NCI-H510A (cell line): Measurements from ENCODE around the gene ZNF133.
"Not testable (repeated sequence)": the region's sequence is repeated elsewhere in the genome, so short reads cannot be mapped to it uniquely, and the experiment has no call there.

ENCODE experiments used
- DNase-seq: peaks from one replicate; lab custom pipeline; 2025; lab: John Stamatoyannopoulos, UW

Gene ZNF133

DNA sequence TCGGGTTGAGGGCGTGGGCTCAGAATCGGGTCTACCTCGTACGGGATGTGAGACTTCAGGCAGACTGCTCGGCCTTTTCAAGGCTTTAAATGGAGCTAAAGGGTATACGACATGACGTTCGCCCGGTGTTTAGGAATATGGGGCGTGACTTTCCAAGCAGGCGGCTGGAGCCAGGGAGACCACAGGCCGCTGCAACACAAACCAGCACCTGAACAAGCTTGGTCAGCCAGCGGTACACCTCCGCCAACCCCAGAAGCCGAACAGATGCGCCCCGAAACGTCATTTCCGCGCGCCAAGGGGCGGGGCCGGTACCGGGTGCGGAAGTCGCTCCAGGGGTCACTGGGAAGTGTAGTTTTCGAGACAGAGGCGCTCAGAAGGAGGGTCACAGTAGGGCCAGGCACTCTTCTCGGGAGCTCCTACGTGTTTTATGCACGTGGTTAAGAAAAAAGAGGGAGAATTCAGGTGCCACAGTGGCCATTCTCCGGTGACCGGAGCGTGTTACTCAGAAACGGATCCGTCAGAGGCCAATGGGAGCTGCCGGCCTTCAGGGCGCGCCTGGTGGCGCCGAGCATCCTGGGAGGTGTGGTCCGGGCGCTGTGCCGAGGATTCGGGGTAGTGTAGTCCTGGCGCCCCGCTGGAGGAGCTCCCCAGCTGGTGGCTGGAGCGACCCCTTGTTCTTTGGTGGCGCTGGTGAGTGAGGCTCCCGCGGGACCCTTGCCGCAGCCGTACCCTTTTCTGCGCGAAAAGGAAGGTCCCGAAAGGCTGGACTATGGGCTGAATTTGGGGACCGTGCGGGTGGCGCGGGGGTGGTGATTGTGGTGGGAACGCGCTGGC is at the start of gene ZNF133:
ZNF133 (plus strand) TSS at position 613 of the 834 bp plus-strand sequence. CDS start 17,160 bp downstream, outside the sequence.
- DNase-seq = peak; percentile 94

DNA sequence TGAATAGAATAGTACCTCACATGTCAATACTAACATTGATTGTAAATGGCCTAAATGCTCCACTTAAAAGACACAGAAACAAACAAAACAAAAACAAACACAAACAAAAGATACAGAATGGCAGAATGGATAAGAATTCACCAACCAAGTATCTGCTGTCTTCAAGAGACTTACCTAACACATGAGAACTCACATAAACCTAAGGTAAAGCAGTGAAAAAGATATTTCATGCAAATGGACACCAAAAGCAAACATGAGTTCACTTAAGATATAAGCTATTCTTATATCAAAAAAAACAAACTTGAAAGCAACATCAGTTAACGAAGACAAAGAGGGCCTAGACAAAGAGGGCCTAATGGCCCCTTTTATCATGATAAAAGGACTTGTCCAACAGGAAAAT is 47.3 kb upstream of the ZNF133 start:
- DNase-seq = no peak

DNA sequence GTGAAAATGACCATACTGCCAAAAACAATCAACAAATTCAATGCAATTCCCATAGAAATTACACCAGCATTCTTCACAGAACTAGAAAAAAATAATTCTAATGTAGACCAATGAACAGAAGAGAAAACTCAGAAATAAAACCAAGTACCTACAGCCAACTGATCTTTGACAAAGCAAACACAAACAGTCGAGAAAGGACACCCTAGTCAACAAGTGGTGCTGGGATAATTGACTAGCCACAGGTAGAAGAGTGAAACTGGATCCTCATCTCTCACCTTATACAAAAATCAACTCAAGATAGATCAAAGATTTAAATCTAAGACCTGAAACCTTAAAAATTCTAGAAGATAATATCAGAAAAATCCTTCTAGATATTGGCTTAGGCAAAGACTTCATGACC is 44.5 kb upstream of the ZNF133 start:
- DNase-seq = no peak

DNA sequence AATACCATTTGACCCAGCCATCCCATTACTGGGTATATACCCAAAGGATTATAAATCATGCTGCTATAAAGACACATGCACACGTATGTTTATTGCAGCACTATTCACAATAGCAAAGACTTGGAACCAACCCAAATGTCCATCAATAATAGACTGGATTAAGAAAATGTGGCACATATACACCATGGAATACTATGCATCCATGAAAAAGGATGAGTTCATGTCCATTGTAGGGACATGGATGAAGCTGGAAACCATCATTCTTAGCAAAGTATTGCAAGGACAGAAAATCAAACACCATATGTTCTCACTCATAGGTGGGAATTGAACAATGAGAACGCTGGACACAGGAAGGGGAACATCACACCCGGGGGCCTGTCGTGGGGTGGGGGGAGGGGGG is 39.8 kb upstream of the ZNF133 start:
- DNase-seq = not testable (repeated sequence)

DNA sequence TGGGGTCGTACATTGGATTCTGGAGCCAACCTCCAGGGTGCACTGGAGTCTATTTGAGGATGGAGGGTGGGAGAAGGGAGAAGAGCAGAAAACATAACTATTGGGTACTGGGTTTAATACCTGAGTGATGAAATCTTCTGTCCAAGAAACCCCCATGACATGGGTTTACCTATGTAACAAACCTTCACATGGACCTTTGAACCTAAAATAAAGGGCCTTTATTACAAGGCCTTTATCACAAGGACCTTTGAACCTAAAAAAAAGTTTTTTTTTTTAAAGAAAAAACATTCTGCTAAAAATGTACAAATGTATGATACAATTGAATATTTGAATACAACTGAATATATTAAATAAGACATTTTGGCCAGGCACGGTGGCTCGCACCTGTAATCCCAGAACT is 38.1 kb upstream of the ZNF133 start:
- DNase-seq = no peak

DNA sequence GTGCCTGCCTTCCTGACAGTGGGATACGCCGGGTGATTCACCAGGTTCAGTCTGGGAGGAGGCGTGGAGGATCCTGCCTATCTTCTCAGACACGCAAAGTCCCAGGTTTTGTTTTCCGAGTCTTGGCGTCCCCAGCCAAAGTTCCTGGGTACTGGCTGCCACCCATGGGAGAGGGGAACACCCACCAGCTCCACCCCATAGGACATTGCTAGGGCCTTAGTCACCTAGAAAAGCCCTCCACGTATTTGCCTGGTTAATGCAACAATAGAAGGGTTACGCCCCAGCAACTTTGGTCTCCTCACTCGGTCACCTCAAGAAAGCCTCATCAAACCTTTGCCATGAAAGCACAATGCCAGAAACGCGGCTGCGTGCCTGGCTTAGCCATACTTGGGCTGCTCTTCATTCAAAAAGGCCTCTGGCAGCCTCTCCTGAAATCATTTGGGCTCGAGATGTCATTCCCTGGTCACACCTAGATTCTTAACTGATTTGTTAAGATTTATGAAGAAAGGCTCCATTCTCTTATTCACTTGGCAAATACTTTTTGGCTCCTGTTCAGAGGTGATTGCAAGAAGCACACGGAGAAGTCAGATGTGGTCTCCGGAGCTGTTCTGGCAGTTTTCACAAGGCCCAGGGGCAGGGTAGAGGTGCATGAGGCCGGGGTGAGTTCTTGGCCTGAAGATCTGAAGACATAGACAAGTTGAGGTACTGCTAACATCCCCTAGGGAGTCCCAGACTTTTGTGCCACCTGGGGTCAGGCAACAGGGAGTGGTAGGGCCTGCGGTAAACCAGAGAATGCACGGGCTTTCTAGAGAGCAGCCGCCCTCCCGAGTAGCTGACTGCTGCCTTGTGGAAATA is 35.5 kb upstream of the ZNF133 start:
- no peak for DNase-seq

DNA sequence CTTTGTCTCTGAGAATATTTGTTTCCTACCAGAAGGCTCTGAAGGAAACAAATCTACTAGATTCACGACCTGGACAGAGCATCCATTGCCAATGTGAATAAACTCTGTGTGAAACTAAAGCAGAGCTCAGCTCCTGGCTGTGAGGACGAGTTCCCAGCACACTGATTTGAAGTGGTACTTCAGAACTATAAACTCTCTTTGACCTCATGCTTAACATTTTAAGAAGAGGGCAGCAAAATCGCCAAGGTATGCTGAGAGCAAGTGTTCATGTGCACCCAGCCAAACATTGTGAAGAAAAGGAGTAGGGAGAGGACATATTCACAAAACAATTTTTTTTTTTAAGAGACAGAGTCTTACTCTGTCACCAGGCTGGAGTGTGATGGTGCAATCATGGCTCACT is 33.7 kb upstream of the ZNF133 start:
- DNase-seq = no peak

DNA sequence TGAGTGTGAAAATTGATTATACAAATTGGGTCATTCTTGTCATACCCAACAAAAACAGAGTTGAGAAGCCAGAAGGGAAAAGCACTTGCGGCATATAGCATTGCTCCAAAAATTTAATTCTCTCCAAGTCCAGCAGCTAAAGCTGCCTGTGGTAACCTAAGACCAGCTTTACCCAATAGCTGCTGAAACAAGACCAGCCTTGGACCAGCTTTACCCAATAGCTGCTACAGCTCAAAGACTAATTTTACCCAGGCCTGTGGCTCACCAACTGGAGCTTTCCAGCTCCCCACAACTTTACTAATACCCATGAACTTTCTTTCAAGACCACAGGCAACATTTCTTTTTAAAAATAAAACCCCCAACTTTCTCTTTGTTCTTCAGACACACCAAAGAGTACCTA is 32.8 kb upstream of the ZNF133 start:
- no peak for DNase-seq

DNA sequence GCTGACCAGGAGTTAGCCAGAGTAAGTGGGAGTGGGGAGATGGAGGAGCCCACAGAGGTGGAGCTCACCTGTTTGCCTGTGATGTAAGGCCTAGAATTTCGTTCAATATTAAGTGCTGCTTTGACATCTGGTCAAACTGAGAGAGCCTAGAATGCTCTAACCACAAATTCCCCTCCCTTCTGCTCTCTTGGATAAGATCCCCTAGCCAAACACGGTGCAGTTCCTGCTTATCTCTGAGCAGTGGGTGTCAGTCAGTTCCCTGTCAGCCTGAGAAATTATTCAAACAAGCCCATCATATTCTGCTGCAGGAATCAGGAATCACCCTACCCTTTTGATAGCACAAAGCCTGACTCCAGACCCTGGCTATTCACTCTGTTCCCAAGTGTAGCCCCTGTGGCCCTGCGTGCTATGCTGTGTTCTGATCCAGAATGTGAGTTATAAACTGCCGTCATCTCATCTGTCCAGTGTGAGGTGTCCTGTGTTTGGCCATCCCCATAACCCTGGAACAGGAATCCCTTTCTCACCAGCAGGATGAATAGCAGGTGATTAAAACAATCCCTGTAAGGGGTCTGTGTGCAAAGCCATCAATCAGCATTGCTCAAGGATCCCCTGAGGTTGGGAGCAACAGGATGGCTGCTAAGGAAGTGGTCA is 31.8 kb upstream of the ZNF133 start:
- DNase-seq = no peak

DNA sequence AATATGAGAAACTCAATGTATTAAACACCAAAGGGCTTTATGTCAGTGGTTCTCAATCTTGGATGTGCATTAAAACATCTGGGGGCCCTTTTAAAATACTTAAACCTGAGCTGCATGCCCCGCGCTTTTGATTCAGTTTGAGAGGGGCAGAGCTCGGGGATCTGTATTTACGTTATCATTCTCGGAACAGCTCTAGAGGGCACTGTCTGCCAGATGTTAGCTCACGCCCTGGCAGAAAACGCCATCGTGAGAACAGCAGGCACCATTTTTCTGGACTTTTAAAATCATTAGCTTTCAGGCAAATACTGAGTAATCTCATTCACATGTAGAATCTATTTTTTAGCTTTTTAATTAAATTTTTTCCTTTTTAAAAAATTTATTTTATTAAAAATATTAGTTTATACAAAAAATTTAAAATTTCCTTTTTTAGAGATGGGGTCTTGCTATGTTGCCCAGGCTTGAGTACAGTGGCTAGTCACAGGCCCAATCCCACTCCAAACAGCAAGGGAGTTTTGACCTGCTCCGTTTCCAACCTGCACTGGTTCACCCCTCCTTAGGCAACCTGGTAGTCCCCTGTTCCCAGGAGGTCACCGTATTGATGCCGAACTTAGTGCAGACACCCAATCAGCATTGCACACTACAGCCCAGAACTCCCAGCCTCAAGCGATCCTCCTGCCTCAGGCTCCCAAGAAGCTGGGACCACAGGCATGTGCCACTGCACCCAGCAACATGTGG is 30.0 kb upstream of the ZNF133 start:
- DNase-seq = no peak

DNA sequence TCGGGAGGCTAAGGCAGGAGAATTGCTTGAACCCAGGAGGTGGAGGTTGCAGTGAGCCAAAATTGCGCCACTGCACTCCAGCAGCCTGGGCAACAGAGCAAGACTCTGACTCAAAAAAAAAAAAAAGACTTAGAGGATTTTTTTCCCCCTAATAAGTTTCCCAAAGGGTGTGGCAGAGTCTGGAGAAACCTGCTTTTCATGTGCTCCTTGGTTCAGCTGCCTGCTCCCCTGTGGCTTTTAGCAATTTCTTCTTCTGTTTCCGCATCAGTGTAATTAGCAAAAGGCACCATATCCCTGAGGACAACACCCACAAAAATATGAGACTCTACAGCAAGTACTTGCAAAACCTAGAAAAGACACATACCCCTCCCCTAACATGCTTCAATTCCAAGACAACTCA is 28.6 kb upstream of the ZNF133 start:
- DNase-seq = no peak

DNA sequence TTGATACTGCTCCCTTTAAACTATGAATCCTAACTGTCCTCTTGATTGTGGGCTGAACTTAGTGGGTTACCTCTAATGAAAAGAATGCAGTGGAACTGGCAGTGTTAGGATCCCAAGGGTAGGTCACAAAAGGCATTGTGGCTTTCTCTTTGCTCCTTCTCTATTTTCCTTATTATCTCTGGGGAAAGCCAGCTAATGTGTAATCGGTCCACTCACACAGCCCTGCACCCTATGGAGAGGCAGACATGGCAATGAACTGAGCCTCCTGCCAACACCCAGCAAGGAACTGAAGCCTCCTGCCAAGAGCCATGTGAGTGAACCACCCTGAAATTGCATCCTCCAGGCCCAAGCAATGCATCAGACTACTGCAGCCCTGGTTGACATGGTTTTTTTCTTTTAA is 24.6 kb upstream of the ZNF133 start:
- DNase-seq = no peak

DNA sequence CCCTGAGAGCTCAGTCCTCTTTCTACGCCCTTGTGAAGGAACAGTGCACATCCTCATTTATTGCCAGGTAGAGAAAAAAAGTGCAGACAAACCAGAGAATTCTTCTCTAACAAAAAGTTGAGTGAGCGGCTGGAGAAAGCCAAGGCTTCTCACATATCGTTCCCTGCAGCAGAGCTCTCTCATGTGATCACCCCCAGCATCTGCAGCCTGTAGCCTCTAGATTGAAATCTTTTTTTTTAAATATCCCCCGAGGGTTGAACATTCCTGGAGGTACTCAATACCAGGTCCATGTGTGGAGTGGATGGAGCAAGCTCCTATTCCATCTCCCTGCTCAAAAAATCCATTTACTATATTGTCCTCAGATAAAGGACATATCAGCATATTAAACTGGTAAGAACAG is 22.9 kb upstream of the ZNF133 start:
- no peak for DNase-seq

DNA sequence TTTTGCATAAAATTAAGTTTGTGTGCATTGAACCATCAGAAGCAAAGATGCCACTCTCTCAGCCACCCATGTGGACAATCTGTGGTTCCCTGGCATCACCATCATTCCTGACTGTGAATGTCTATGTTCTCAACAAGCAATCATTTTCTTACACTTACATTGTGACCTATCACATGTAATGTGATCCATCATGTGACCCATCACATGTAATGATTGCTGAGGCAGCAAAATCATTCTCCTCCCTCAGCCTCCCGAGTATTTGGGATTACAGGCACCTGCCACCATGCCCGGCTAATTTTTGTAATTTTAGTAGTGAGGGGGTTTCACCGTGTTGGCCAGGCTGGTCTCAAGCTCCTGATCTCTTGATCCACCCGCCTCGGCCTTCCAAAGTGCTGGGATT is 22.0 kb upstream of the ZNF133 start:
- no peak for DNase-seq

DNA sequence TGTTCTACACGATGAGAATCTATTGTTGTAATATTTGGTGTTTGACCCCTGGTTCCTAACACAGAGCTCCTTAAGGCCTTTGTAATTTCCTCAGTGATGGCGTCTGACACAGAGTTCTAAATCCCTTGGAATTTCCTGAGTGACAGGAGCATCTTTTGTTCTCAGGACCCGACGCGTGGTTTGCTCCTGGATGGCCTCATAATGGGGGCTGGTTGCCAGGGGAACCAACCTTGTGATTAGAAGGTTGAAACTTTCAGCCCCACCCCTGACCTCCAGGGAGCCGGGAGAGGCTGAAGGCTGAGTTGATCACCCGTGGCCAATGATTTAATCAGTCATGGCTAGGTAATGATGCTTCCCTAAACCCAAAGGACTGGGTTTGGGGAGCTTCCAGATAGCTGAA is 20.5 kb upstream of the ZNF133 start:
- DNase-seq = no peak

DNA sequence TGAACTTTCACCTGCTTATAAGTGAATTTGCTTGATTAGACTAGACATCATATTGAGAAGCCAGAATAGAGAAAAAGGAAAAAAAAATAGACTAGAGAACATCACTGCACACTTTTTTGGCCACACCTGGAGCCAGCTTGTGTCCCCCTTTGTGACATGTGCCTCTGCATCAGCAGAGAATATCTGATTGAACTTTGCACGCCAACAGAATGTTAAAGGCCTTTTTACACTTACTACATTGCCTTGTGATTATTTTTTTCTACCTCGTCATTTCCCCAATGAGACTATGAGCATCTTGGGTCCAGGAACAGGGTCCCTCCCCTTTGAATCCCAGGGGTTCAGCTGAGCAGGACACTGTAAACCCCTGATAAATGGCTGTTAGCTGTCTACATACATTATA is 17.2 kb upstream of the ZNF133 start:
- no peak for DNase-seq

DNA sequence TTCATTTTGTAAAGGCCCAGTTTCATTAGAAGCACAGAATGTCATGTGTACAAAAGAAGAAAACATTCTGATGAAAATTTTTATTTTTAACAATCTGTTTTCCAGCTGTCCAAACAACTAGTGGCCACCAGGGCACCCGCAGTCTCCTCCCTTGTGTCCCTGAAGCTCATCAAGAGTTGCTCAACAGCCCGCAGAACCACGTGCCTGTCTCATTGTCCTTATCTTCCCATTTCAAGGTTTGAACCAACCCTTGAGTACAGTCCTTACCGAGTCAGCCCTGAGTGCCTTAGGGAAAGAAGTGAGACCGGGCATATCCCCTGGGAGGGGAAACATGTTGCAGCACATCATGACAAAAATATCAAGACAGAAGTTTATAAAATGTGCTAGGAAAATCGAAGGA is 15.9 kb upstream of the ZNF133 start:
- no peak for DNase-seq

DNA sequence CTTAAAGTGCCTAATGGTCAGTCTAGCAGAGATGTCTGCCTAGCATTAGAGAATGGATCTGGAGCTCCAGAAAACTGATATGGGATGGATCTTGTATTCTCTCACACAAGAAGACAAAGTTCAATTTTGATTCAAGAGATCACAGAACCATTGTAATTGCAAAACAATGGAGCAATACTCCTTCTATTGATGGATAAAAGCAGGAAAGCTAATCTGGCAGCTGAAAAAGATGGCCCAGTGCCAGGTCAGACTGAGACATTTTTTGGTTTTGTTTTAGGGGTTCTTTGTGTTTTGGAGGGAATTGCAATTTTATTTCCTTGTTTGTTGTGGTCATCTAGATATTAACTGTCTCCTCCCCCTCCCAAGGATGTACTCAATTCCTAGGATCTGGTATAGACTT is 14.6 kb upstream of the ZNF133 start:
- DNase-seq = no peak

DNA sequence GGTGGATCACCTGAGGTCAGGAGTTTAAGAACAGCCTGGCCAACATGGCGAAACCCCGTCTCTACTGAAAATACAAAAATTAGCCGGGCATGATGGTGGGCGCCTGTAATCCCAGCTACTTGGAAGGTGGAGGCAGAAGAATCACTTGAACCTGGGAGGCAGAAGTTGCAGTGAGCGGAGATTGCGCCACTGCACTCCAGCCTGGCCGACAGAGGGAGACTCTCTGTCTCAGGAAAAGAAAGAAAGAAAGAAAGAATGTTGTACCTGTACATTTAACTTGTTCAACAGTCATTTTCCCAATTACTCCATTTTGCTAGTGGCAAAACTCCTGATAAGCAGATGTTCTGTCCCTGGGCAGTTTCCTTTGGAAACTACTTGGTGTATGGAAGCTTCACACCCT is 12.4 kb upstream of the ZNF133 start:
- not testable (repeated sequence) for DNase-seq

DNA sequence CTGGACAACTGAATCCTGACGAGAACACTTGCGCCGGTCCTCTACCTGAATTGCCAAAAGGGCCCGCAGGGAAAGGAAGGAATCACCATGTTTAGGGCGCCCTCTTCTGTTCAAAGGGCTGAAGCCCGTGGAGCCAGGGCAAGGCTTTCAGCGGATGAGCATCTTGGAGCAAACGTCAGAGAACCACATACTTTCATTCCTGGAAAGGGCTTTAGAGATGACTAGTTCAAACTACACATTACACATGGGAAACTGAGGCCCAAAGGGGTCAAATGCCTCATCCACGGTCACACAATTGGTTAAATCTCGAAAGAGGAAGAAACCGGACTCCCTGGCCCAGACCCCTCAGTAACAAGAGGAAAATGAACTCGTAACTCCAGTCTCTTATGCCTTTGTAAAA is 11.5 kb upstream of the ZNF133 start:
- peak; percentile 72 for DNase-seq

DNA sequence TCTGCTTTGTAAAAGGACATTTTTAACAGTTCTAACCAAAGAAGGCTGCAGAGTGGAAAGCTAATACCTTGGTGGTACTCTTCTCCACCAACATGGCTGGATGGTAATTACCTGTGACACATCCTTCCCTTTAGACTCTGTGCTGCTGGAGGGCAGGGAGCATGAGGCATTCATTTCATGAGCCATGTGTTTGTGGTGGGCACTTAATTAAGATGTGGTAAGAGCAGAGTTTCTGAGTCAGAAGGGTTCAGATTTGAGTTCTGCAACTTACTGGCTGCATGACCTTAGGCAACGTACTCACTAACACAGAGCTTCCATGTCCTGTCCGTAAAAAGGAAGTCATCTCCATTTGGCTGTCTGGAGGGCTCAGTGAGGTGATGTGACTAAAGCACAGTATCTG is 9.1 kb upstream of the ZNF133 start:
- DNase-seq = no peak
